Naive B cell (primary cell): ENCODE data around the gene LDLRAD3. TPM values are rescaled to one million over a fixed set of nuclear protein-coding genes. Genes with fewer than 3 reads are reported as not detected.
A peak's percentile ranks its signal among the peaks of the same experiment; 100 is the strongest.
"Not testable (repeated sequence)": the region's sequence is repeated elsewhere in the genome, so short reads cannot be mapped to it uniquely, and the experiment has no call there.

Experiments
- ATAC-seq, 2 donors: fragments of 150-1000 bp; cut with Tn5 transposase; 2 replicates each; pipeline ENCODE4 v1.10.0; 2021; ENCODE audit warnings: low read depth in 2 of 2, mild to moderate bottlenecking in 2 of 2, moderate library complexity in 2 of 2
- DNase-seq: peaks from one replicate; pipeline ENCODE4 v3.0.0; 2022
- H3K27ac Mint-ChIP-seq, 6 donors: one replicate each; pipeline ENCODE4 v1.8.0; 2020 to 2022; ENCODE audit warnings: mild to moderate bottlenecking in 6 of 6, mixed read lengths in 6 of 6, moderate library complexity in 5 of 6, inconsistent platforms in 2 of 6
- H3K27me3 Mint-ChIP-seq, 3 donors: one replicate each; pipeline ENCODE4 v1.8.0; 2021 to 2022; ENCODE audit warnings: mixed read lengths in 3 of 3, mild to moderate bottlenecking in 1 of 3
- H3K36me3 Mint-ChIP-seq, 2 donors: one replicate each; pipeline ENCODE4 v1.8.0; 2020 to 2022; ENCODE audit warnings: mixed read lengths in 2 of 2, inconsistent platforms in 1 of 2, mild to moderate bottlenecking in 1 of 2
- H3K4me1 Mint-ChIP-seq, 3 donors: one replicate each; pipeline ENCODE4 v1.8.0; 2020 to 2022; ENCODE audit warnings: mixed read lengths in 3 of 3, inconsistent platforms in 1 of 3, mild to moderate bottlenecking in 1 of 3, moderate library complexity in 1 of 3
- H3K4me3 Mint-ChIP-seq, 8 donors: one replicate each; pipeline ENCODE4 v1.8.0; 2020 to 2022; ENCODE audit warnings: mild to moderate bottlenecking in 8 of 8, mixed read lengths in 8 of 8, moderate library complexity in 8 of 8, inconsistent platforms in 2 of 8
- H3K9me3 Mint-ChIP-seq, 7 donors: one replicate each; pipeline ENCODE4 v1.8.0; 2020 to 2022; ENCODE audit warnings: mixed read lengths in 7 of 7, mild to moderate bottlenecking in 5 of 7, inconsistent platforms in 2 of 7, moderate library complexity in 1 of 7
- polyA plus RNA-seq, 6 donors: library from polyadenylated mRNA; unstranded; fragments of 300-500 nt; fragmentation: Illumina TruSeq; gene quantifications; one replicate each; pipeline ENCODE4 v1.2.3, GENCODE V29; 2021; ENCODE audit warnings: low read depth in 6 of 6

The LDLRAD3 gene
- polyA plus RNA-seq, 6 donors from 2014 or later: 0.17 to 0.27 TPM; not detected in 4

DNA sequence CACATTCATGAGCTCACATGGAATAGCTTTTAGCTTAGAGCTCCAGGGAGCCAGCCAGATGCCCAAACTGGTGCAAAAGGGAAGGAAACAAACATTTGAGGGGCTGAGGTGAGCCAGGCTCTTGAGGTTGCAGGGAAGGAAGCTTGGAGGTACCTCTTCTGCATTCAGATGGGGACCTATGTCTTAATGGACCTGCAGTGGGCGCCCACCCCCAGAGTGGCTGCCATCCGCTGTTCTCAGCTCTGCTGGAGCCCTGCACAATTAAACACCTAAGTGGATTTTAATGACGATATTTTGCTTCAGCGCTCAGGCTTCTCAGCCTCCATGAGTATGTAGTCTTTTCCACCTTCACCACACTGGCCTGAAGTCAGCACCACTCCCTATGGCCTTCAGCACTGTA, 100.8 kb downstream of the LDLRAD3 start:
- ATAC-seq (no peak), DNase-seq (no peak)
- Mint-ChIP-seq H3K27me3 (peaks cover 15 to 20% (median 18%) of the 10 kb centered on the region in 3 donors), H3K27ac (no peak overlapping the region), H3K36me3 (peaks cover 0 to 8% of the 10 kb centered on the region in 2 donors), H3K4me1 (no peaks in the 10 kb centered on the region), H3K4me3 (no peak overlapping the region), H3K9me3 (peaks cover 0 to 8% (median 3%) of the 10 kb centered on the region in 7 donors)

DNA sequence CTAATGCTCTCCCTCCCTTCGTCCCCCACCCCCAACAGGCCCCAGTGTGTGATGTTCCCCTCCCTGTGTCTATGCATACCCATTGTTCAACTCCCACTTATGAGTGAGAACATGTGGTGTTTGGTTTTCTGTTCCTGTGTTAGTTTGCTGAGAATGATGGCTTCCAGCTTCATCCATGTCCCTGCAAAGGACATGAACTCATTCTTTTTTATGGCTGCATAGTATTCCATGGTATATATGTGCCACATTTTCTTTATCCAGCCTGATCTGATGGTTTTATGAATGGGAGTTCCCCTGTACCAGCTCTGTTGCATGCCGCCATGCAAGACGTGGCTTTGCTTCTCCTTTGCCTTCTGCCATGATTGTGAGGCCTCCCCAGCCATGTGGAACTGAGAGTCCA, 102.1 kb downstream of the LDLRAD3 start:
- peaks cover 12 to 22% (median 20%) of the 10 kb centered on the region in 3 donors for H3K27me3 Mint-ChIP-seq
- ATAC-seq, H3K36me3 Mint-ChIP-seq, H3K4me3 Mint-ChIP-seq, H3K9me3 Mint-ChIP-seq, DNase-seq, H3K4me1 Mint-ChIP-seq: not testable (repeated sequence)
- peak overlapping the region in 1 of 6 donors; percentile 90 for H3K27ac Mint-ChIP-seq

DNA sequence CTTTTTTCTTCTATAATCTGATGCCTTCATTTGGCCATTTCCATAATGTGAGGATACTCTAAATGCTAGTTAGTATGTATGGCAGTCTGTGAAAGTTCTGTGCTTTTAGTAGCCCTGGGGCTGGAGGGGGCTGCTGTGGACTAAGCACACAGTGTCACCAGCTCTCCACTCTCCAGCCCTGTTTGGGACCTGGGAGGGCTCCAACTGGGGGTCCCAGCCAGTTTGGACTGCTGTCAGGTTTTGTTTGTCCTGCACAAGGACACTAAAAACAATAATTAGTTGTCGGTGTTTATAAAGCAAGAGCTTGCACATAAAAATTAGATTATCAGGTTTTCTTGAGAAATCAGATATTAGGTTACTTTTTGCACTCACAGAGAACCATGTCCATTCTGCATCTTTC, 103.1 kb downstream of the LDLRAD3 start:
- Mint-ChIP-seq H3K4me1 (no peaks in the 10 kb centered on the region), H3K36me3 (peaks cover 0 to 8% of the 10 kb centered on the region in 2 donors), H3K27ac (no peak overlapping the region), H3K4me3 (no peak overlapping the region), H3K27me3 (peaks cover 19 to 28% (median 22%) of the 10 kb centered on the region in 3 donors), H3K9me3 (peaks cover 2 to 9% (median 5%) of the 10 kb centered on the region in 7 donors)
- DNase-seq: no peak
- ATAC-seq: no peak

DNA sequence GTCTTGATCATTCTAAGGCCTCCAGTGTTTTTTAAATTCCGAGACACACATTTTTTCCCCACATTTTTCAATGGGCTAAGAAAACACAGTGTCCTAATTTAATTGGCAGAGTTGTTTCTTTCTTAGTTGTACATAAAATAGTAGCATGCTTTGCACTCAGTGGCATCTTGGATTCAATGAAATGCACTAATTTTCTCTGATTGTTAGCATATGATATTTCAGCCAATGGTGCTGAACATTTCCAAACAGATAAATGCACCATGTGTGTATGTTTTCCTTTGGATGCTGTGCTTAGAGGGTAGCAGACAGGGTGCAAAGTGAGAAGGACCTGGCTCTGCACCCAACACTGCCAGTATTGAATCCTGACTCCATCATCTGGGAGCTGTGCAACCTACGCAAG, 103.5 kb downstream of the LDLRAD3 start:
- Mint-ChIP-seq H3K4me1 (no peaks in the 10 kb centered on the region), H3K27me3 (peaks cover 19 to 28% (median 22%) of the 10 kb centered on the region in 3 donors), H3K9me3 (peaks cover 2 to 9% (median 5%) of the 10 kb centered on the region in 7 donors), H3K36me3 (peaks cover 0 to 8% of the 10 kb centered on the region in 2 donors), H3K4me3 (no peak overlapping the region), H3K27ac (no peak overlapping the region)
- DNase-seq (no peak), ATAC-seq (no peak)

DNA sequence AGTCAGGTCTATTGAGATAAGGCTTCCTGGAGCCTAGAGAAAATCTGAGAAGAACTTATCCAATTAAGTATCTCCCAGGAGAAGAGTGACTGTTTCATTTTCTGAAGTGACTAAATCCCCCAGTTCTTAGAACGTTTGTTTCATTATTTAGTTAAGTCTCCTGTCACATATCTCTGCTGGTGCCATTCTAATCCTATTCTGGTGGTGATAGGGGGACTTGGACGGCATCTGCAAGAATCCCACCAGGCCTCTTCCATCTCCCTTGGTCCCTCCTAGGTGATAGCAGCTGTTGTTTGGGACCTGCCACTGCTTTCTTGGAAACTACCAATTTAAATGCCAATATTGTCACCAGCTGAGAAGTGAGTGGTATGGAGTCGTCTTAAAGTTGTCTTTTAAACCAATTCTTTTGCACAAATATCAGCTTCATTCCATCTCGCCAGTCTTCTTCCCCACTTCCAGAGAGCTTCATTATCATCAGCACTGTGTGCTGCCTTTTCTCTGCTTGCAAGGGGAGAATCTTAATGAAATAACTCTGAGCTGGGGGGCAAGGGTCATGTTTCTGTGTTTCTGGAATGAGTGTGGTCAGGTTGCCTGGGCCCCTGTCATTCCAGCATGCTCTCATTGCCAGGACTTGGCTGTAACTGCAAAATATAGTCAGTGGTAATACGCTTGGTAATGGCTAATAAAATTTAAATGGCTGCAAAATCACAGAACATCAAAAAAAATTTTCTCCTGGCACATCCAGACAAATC, 104.8 kb downstream of the LDLRAD3 start:
- H3K27ac Mint-ChIP-seq: no peak overlapping the region
- H3K4me3 Mint-ChIP-seq: peak overlapping the region in 1 of 8 donors; percentile 10
- ATAC-seq: no peak
- no peak for DNase-seq
- H3K36me3 Mint-ChIP-seq: peaks cover 0 to 8% of the 10 kb centered on the region in 2 donors
- peaks cover 2 to 12% (median 5%) of the 10 kb centered on the region in 7 donors for H3K9me3 Mint-ChIP-seq
- no peaks in the 10 kb centered on the region for H3K4me1 Mint-ChIP-seq
- H3K27me3 Mint-ChIP-seq: peaks cover 19 to 28% (median 22%) of the 10 kb centered on the region in 3 donors

DNA sequence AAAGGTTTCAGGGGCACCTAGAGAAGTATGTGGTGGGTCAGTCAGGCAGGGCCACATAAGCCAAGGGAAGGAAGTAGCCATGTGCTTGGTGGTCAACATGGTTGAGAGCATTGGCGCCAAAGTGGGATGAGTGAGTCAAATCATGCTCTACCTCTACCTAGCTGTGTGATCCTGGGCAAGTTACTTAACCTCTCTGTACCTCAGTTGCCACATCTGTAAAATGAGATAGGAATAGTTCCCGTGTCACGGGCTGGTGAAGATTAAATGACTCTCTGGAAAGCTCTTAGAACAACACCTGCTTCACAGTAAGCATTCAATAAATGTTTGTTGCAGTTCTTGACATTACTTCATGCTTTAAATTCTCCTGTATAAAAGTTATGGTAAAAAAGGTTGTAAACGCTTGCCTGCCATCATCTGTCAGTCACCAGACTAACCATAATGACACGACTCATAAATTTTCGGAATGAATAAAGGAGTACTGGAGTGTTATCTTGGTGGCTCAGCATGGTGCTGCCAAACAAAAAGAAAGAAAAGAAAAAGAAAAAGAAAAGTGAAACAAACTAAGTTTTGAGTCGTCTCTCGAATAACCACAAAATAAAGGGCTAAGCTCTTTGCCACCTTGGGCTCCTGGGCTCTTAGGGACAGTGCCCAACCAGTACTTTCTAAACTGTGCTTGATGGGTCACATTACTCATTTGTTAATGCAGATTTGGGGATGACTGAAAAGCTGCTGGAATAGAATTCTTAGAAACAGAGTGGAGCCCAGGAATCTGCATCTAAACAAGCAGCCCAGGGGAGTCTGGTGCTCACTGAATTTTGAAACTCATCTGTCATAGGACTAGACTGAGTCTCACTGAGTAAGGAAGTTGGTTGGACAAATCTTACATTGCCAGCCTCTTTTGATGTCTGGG, 107.6 kb downstream of the LDLRAD3 start:
- H3K4me3 Mint-ChIP-seq: no peak overlapping the region
- H3K4me1 Mint-ChIP-seq: peaks cover 0 to 6% (median 0%) of the 10 kb centered on the region in 3 donors
- H3K27me3 Mint-ChIP-seq: peaks cover 17 to 28% (median 22%) of the 10 kb centered on the region in 3 donors
- peaks cover 1 to 11% (median 7%) of the 10 kb centered on the region in 7 donors for H3K9me3 Mint-ChIP-seq
- H3K36me3 Mint-ChIP-seq: peaks cover 0 to 2% of the 10 kb centered on the region in 2 donors
- H3K27ac Mint-ChIP-seq: no peak overlapping the region
- DNase-seq (no peak), ATAC-seq (no peak)

DNA sequence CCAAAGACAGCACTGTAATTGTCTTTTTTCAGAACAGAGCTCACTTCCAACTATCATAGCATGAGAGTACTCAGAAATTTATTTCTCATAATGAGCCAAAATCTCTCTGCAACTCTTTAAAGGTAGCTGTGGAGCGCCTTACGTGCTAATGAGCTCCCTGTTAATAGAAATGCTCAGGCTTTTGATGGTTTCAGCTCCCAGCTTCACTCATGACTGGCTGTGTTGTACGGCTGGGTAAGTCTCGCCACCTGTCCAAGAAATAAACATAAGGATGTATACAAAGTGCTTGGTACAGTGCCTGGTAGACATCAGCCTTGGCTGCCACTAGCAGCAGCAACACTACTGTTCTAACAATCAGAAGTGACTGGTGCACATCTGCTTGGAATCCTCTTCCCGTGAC, 109.4 kb downstream of the LDLRAD3 start:
- H3K27ac Mint-ChIP-seq: no peak overlapping the region
- H3K4me3 Mint-ChIP-seq: no peak overlapping the region
- H3K9me3 Mint-ChIP-seq: peaks cover 0 to 11% (median 8%) of the 10 kb centered on the region in 7 donors
- peaks cover 0 to 5% of the 10 kb centered on the region in 2 donors for H3K36me3 Mint-ChIP-seq
- H3K4me1 Mint-ChIP-seq: peaks cover 0 to 6% (median 0%) of the 10 kb centered on the region in 3 donors
- no peak for DNase-seq
- ATAC-seq: no peak
- peaks cover 20 to 33% (median 28%) of the 10 kb centered on the region in 3 donors for H3K27me3 Mint-ChIP-seq

DNA sequence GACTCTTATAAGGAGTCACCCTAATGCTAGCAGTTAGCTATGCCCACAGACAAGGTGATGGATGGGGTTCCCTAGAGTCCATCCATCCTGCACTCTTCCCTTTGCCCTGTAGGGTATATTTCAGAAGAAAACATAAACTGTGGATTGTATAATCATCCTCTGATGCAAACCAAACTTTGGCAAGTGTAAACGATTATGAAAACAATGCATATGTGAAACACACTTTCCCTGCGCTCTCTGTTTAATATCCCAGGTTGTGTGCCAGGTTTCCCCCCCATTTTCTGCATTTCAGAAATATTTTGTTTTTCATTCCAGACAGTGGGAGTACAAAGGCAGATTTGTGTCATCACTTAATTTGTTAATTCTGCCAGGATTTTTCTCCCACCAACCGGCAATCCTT, 110.0 kb downstream of the LDLRAD3 start:
- Mint-ChIP-seq H3K4me1 (peaks cover 0 to 6% (median 0%) of the 10 kb centered on the region in 3 donors), H3K9me3 (peaks cover 0 to 11% (median 8%) of the 10 kb centered on the region in 7 donors), H3K4me3 (no peak overlapping the region)

DNA sequence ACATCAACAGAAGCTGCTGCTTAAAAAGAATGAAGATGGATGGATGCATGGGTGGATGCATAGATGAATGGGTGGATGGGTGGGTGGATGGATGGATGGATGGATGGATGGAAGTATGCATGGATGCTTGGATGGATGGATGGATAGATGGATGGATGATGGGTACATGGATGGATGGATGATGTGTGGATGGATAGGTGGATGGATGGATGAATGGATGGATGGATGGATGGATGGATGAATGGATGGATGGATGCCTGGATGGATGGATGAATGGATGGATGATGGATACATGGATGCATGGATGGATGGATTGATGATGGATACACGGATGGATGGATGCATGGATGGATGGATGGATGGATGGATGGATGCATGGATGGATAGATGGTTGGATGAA, 110.8 kb downstream of the LDLRAD3 start:
- Mint-ChIP-seq H3K27ac (peak overlapping the region in 1 of 6 donors; percentile 69), H3K4me1 (peaks cover 0 to 6% (median 0%) of the 10 kb centered on the region in 3 donors), H3K36me3 (peaks cover 4 to 15% of the 10 kb centered on the region in 2 donors), H3K27me3 (peaks cover 24 to 40% (median 39%) of the 10 kb centered on the region in 3 donors), H3K4me3 (no peak overlapping the region), H3K9me3 (peaks cover 6 to 16% (median 13%) of the 10 kb centered on the region in 7 donors)
- DNase-seq: no peak
- ATAC-seq: no peak

More for the DNA sequence above, 110.0 kb downstream of the LDLRAD3 start:
- Mint-ChIP-seq H3K27me3 (peaks cover 24 to 38% (median 34%) of the 10 kb centered on the region in 3 donors), H3K27ac (no peak overlapping the region), H3K36me3 (peaks cover 0 to 11% of the 10 kb centered on the region in 2 donors)
- DNase-seq (no peak), ATAC-seq (no peak)

DNA sequence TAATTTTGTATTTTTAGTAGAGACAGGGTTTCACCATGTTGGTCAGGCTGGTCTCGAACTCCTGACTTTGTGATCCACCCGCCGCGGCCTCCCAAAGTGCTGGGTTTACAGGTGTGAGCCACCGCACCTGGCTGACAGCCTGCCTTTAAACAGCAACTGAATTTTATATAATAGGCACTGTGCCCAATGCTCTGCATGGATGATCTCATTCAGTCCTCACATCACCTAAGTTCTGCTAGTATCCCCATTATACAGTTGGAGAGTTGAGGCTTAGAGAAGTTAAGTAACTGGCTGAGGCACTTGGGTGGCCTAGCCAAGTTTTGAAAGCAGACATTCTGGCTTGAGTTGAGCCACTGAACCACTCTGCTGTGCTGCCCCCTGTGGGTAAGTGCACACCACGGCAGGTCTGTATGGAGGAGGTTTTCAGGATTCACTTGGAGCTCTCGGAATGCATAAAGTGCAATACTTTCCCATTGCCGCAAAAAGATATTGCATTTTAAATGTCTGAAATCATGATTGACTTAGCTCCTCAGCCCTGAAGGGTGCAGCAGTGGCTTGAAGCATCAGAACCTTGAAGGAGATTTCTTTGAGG, 112.4 kb downstream of the LDLRAD3 start:
- Mint-ChIP-seq H3K4me3 (no peak overlapping the region), H3K36me3 (peaks cover 6 to 18% of the 10 kb centered on the region in 2 donors), H3K9me3 (peaks cover 11 to 20% (median 15%) of the 10 kb centered on the region in 7 donors), H3K27me3 (peaks cover 24 to 36% (median 28%) of the 10 kb centered on the region in 3 donors), H3K27ac (no peak overlapping the region), H3K4me1 (peaks cover 0 to 6% (median 6%) of the 10 kb centered on the region in 3 donors)
- DNase-seq: no peak
- no peak for ATAC-seq

DNA sequence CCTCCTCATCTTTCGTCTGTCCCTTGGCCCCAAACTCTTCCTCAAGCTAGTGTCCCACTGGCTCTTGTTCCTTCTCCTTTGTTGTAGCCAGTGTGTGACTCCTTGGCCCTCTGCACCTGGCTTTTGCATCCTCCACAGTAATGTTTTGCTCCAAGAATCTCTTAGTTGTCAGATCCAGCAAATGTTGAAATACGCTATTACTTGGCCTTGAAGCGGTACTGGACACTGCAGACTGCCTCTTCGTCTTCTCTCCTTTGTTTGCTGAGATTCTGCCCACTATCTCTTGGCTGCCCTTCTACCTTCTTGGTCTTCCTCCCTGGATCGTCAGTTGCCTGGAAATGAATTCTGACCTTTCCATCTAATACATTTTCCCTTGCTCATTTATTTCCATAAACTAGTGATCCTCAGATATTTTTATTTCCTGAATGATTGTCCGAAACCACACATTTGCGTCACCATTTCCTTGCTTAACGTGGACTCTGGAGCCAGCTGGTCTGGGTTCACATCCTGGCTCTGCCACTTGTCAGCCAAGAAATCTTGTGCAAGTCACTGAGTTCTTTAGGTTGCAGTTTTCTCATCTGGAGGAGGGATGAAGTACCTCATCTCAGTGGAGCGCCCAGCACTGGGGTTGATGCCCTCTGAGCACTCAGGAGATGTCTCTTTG, 113.6 kb downstream of the LDLRAD3 start:
- DNase-seq (no peak), ATAC-seq (no peak)
- peak overlapping the region in 1 of 6 donors; percentile 35 for H3K27ac Mint-ChIP-seq
- H3K36me3 Mint-ChIP-seq: peaks cover 6 to 18% of the 10 kb centered on the region in 2 donors
- no peak overlapping the region for H3K4me3 Mint-ChIP-seq
- peaks cover 19 to 29% (median 25%) of the 10 kb centered on the region in 3 donors for H3K27me3 Mint-ChIP-seq
- peaks cover 0 to 7% (median 6%) of the 10 kb centered on the region in 3 donors for H3K4me1 Mint-ChIP-seq
- peaks cover 12 to 20% (median 15%) of the 10 kb centered on the region in 7 donors for H3K9me3 Mint-ChIP-seq

DNA sequence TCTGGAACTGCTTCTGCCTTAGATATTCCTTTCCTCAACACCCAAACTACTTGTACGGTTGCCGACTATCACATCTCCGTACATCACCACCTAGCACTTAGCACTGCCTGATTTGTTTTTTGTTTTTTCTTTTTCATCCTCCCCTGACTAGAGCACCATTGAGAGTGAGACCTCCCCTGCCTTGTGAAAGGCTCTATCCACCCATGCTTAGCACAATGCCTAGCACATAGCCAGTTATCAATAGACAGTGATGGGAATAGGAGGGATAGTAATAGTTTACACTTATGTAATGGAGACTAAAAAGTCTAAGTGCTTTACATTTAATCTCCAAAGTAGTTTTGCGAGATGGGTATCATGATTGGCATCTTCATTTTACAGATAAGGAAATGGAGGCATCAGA, 115.8 kb downstream of the LDLRAD3 start:
- ATAC-seq: no peak
- H3K4me1 Mint-ChIP-seq: peaks cover 0 to 7% (median 3%) of the 10 kb centered on the region in 3 donors

More for the DNA sequence above, 115.8 kb downstream of the LDLRAD3 start:
- H3K4me3 Mint-ChIP-seq: peak overlapping the region in 1 of 8 donors; percentile 58
- peaks cover 12 to 28% (median 14%) of the 10 kb centered on the region in 7 donors for H3K9me3 Mint-ChIP-seq
- H3K27me3 Mint-ChIP-seq: peaks cover 23 to 29% (median 27%) of the 10 kb centered on the region in 3 donors
- peaks cover 6 to 18% of the 10 kb centered on the region in 2 donors for H3K36me3 Mint-ChIP-seq
- DNase-seq: no peak
- peak overlapping the region in 1 of 6 donors; percentile 23 for H3K27ac Mint-ChIP-seq
